NCI-H187 (cell line): Measurements from ENCODE around the gene HOXC6.

Experiments used
- DNase-seq, 2 experiments: peaks; one replicate each; lab custom pipeline; 2025; lab: John Stamatoyannopoulos, UW

Gene HOXC6

GRCh38 chr12:54002278-54002914 lies 25.8 kb upstream of the HOXC6 start:
- no peak for DNase-seq

GRCh38 chr12:54002915-54003389 lies 25.3 kb upstream of the HOXC6 start:
- no peak for DNase-seq

- no peak for DNase-seq
Measured at GRCh38 chr12:54003625-54004024, 24.6 kb upstream of the HOXC6 start.

- no peak for DNase-seq
Measured at GRCh38 chr12:54004063-54004840, 24.0 kb upstream of the HOXC6 start.

GRCh38 chr12:54004841-54005530 lies 23.3 kb upstream of the HOXC6 start:
- no peak for DNase-seq

- no peak for DNase-seq
Measured at GRCh38 chr12:54005531-54005852, 22.7 kb upstream of the HOXC6 start.

GRCh38 chr12:54005853-54006558 lies 22.2 kb upstream of the HOXC6 start:
- DNase-seq = peak; percentile 61 to 84

- no peak for DNase-seq
Measured at GRCh38 chr12:54006559-54007220, 21.6 kb upstream of the HOXC6 start.

GRCh38 chr12:54007538-54008259 lies 20.5 kb upstream of the HOXC6 start:
- no peak for DNase-seq

GRCh38 chr12:54008260-54008552 lies 20.0 kb upstream of the HOXC6 start:
- no peak for DNase-seq

GRCh38 chr12:54009171-54010052 lies 18.8 kb upstream of the HOXC6 start:
- DNase-seq = no peak

GRCh38 chr12:54010053-54010971 lies 17.9 kb upstream of the HOXC6 start:
- no peak for DNase-seq

GRCh38 chr12:54010972-54011664 lies 17.1 kb upstream of the HOXC6 start:
- no peak for DNase-seq

GRCh38 chr12:54011665-54012532 lies 16.3 kb upstream of the HOXC6 start:
- DNase-seq = no peak

- no peak for DNase-seq
Measured at GRCh38 chr12:54012631-54013409, 15.4 kb upstream of the HOXC6 start.

GRCh38 chr12:54014377-54015017 lies 13.7 kb upstream of the HOXC6 start:
- no peak for DNase-seq
